A549 treated with RU486 at 1 μM for 4 hours (cell line): ENCODE results near the gene BPIFB3. TPM values are rescaled to one million over a fixed set of nuclear protein-coding genes. Genes with fewer than 3 reads are reported as not detected.

Experiments used
- total RNA-seq: library from RNA; stranded (reverse); fragments of 200-300 nt; extraction: Qiagen RNA extraction; gene quantifications from 5 replicates; pipeline ENCODE4 v1.2.3, GENCODE V29; 2022; ENCODE audit warnings: low read depth

Gene BPIFB3, protein sequence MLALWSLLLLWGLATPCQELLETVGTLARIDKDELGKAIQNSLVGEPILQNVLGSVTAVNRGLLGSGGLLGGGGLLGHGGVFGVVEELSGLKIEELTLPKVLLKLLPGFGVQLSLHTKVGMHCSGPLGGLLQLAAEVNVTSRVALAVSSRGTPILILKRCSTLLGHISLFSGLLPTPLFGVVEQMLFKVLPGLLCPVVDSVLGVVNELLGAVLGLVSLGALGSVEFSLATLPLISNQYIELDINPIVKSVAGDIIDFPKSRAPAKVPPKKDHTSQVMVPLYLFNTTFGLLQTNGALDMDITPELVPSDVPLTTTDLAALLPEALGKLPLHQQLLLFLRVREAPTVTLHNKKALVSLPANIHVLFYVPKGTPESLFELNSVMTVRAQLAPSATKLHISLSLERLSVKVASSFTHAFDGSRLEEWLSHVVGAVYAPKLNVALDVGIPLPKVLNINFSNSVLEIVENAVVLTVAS
- not detected in 5 replicates for total RNA-seq

DNA sequence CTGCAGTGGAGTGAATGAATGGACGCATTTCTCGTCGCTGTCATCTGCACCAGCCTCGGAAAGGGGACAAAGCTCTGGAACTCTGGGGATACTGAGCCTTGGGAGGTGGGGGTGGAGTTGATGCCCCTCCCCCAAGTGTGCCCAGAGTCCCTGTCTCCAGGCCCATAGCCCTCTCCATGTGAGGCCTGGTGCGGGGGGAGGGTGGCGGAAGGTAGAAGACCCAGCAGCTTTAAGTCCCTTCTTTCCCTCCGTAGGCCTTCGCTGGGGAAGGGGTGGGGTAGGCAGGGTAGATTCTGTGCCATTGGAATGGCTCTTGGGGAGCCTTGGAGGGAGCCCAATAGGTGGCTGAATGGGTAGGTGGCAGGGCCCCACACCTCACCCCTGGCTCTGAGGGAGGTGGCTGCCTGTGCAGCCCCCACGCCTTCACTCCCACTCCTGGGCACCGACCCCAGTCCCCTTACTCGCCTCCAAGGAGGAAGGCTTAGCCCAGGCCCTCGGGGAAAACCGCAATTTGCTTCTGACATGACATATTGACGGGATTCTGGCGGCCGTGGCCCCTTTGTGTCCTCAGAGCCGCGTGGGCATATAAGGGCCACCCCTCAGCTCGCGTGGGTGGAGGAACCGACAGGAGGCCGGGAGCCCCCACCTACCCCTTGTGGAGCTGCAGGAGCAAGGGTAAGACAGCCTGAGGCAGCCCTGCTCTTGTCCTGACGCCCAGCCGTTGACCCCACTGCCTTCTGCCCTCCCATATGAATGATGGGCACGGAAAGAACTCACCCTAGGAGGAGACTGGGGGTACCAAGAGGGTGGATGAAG, at the start of gene BPIFB3:
Gene BPIFB3 (plus strand): TSS at position 613 of the 816 bp plus-strand sequence. CDS start 1,533 bp downstream, outside the sequence.

DNA sequence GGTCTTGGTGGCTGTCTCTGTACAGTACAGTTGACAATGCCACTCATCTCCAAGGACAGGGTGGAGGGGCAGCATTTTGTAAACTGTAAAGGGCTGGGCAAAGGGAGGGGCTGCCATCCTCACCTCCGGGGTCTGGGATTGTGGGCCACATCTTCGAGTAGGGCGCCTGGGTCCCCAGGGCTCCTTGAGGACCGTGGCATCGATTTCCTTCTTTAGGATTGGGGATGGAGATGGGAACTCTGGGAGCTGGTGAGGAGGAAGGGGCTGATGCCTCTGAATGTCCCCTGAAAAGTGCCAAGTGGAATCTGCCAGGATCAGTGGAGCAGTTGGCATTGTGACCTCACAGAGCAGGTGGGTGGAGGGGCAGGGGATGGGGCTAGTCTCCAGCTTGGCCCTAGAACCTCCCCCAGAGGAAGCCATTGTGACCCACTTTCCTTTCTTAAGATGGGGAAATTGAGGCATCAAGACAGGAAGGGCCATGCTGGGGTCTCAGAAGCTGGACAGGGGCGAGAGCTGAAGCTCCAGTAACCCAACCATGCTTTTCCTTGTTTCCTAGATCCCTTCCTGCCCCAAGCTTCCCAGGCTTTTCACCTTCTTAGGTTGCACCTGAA, 49.5 kb upstream of the BPIFB3 start, which contains the start of gene SUN5:
Gene SUN5 (minus strand): TSS at position 293 of the 611 bp plus-strand sequence. CDS start 93 bp downstream, at position 200.

DNA sequence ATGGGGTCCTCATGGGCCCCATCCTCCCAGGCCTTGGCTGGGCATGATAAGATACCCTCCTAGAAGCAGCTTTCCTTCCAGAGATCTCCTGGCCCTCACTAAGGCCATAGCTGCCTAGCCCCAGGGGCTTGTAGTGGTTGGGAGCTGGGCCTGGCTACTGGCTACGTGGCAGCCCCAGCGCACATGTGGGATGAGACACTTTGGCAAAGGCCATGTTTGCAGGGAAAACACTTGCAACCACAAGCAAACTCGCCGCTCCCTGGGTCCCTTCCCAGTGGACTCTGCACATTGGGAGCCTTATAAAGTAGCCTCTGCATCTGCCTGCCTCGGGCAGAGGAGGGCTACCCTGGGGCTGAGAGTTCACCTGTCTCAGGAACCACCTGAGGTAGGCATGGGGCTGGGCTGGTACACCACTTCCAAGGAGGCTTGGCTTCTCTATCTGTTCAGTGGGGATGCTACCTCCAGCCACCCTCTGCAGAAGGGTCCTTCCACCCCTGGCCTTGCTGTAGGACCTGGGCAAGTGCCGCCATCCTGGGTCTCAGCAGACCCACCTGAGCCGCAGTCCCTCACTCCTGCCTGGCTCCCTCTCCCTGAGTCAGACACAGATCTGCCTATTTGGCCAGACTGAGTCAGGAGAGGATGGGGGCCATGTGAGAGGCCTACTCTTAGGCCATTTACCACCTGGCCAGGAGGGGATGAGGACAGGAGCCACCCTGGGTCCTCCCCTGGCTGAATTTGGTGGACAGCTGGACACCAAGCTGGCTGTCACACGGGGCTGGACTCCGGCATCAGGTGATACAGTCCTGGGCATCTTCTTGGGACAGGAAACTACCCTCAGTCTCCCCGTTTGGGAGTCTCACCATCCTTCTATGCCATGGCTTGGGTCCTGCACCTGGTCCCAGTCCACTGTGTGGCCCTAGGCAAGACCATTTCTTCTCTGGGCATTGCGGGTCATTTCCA, 46.0 kb upstream of the BPIFB3 start, which contains the start of gene BPIFB2:
Gene BPIFB2 (plus strand): TSS at position 329 of the 960 bp plus-strand sequence. CDS start 871 bp downstream, outside the sequence.

DNA sequence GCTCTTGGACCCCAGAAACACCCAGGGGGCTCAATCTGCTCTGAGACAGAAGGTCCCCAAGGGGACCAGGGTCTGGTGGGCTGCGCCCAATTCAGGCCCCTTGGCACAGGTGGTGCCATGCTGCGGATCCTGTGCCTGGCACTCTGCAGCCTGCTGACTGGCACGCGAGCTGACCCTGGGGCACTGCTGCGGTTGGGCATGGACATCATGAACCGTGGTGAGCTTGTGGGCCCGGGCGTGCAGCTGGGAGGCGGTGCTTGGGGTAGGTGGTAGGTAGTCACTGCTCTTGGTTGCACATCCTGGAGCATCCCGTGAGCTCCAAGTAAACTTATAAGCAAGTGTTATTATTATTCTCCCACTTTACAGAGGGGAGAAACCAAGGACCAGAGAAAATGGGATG, 22.2 kb upstream of the BPIFB3 start, which contains the start of gene BPIFB6:
Gene BPIFB6 (plus strand): TSS at position 118 of the 400 bp plus-strand sequence. CDS start 0 bp downstream, at position 118.

DNA sequence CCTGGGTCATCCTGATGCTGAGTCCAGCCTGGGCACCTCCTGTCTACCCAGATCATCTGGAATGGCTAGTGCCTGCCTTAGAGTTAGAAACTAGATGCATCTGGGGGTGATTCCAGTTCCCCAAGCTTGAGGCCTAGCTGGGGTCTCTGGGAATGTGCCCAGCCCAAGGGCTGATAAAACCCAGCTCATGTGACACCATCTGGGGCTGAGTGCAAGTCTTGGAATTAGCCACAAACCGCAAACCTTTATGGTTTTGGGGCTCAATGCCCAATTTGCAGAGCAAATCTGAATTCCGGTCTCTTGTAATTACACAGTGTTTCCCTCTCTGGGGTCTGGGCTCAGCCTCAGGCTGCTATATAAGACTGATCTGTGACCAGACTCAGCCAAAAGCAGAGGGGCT, 25.6 kb downstream of the BPIFB3 start, which contains the start of gene BPIFB4:
Gene BPIFB4 (plus strand): TSS at position 385 of the 400 bp plus-strand sequence. CDS start 1,884 bp downstream, outside the sequence.

Other genes with a start within 250 kb of the BPIFB3 start
- 107 to 165 TPM (median 145 TPM) in 5 replicates for gene MAPRE1, start 233.9 kb upstream of the BPIFB3 start, total RNA-seq
- not detected in 5 replicates for gene EFCAB8, start 195.0 kb upstream of the BPIFB3 start, total RNA-seq
- not detected in 5 replicates for gene SUN5, start 49.5 kb upstream of the BPIFB3 start, total RNA-seq
- gene BPIFB2, start 46.2 kb upstream of the BPIFB3 start, total RNA-seq, result not detected in 5 replicates
- gene BPIFB6, start 22.3 kb upstream of the BPIFB3 start, total RNA-seq, result not detected in 5 replicates
- gene BPIFB4, start 25.7 kb downstream of the BPIFB3 start, total RNA-seq, result not detected in 5 replicates
- not detected in 5 replicates for gene BPIFA2, start 114.3 kb downstream of the BPIFB3 start, total RNA-seq
- not detected in 5 replicates for gene BPIFA3, start 163.4 kb downstream of the BPIFB3 start, total RNA-seq
- not detected in 5 replicates for gene BPIFA1, start 182.1 kb downstream of the BPIFB3 start, total RNA-seq
- 0.13 to 0.19 TPM in 2 of 5 replicates, not detected in the others for gene BPIFB1, start 229.3 kb downstream of the BPIFB3 start, total RNA-seq